ENCODE data around the gene STX11.
A peak's percentile ranks its signal among the peaks of the same experiment; 100 is the strongest.

The STX11 gene

DNA sequence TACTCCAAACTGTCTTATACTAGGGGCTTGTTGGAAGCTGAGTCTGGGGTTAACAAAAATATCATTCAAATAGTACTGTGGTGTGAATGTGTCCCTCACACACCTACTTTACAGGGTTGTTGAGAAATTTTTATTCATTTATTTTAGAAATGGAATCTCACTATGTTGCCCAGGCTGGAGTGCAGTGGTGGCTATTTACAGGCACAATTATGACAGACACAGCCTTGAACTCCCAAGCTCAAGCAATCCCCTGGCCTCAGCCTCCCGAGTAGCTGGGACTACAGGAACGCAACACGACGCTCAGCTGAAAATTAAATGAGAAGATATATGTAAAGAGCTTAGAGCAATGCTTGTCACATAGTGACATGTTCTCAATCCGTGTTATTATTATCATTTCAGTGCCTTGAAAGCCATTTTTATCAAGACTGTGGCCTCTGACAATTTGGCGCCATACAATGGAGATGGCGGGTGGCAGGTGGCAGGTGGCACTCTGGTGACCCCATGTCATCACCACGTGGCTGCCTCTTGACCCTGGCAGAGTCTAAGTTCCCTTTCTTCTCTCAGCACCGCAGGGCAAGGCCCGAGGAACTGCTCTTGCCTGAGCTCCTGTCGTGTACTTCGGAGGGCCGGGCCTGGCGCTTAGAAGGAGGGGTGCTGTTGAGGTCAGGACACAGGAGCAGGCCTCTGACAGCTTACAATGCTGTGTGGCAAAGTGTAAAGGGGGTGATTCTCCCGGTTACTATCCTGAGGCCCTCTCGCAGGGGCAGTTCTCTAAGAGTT lies 64.5 kb downstream of the STX11 start:
- no peak for DNase-seq (ENCODE audit: low spot score)

DNA sequence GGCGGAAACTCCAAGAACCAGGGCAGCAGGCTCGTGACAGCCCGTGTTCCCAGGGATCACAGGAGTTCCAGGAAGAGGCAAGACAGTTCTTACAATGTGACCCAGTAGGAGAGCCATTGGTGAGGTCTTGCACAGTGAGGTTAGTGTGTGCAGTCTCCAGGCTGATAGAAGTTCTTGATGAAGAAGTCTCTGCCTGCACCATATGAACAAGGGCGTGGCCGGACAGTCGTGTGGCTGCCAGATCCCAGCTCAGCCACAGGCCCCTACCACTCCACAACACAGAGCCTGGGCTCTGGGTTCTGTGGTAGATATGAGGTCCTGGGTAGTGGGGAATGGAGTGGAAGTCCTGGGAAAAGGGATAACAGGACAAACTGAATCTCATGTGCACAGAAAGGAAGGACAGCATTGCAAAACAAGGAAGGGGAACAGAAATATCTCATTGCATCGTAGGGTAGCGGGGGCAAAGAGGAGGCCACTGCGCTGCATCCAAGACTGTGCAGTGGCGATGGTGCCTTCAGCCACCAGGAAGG lies 65.2 kb downstream of the STX11 start:
- DNase-seq (ENCODE audit: low spot score), result peak; percentile 38

DNA sequence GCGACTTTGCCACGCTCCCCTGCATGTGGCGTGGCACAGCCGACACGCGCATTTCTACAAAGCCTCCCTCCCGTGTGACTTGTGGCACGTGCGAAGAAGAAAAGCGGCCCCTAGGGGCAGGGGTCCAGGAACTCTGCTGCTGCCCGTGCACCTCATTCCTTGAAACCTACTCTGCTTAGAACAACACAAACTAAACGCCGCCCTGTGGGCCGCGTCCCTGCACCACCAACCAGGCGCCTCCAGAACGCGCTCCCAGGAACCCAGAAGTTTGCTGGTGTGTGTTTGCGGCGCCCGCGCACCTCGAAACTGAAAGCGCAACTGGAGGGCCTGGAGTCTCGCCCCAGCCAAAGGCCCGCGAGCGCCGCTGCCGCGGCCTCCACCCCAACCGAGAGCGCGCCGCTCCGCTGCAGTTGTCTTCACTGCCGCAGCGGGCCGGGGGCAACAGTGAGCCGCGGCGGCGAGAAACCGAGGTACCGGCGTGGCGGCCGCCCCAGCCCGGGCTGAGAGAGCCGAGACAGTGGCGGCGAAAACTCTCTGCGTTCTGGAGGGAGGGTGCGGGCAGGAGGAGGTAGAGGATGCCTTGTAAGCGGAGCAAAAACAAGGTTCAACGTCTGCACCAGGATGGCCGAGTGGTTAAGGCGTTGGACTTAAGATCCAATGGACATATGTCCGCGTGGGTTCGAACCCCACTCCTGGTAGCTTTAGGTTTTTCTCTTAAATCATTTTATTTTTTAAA lies 65.8 kb downstream of the STX11 start:
- peak; percentile 92 for DNase-seq (ENCODE audit: low spot score)

DNA sequence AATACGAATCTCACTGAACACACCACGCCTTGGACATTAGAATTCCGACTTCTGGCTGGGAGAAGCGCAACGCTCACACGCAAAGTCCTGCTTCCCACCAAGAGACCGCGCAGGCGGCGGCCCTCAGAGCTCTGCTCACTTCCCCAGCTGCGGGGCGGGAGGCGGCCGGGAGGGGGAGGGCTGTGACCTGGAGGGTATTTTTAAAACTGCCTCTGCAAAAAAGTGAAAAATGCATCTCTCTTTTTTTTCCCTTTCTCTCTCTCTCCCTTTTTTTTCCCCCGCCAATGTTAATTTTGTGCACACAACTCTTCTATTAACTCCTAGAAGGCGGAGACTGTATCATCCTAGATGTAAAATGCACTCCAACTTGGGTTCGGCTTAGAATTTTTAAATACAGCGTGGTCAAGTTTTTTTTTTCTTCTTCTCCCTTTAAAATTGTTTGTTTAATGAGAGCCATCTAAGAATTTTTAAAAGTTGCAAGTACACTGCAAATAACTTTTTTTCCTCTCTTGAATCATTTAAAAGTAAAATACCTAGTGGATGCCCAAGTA lies 66.4 kb downstream of the STX11 start:
- no peak for DNase-seq (ENCODE audit: low spot score)

DNA sequence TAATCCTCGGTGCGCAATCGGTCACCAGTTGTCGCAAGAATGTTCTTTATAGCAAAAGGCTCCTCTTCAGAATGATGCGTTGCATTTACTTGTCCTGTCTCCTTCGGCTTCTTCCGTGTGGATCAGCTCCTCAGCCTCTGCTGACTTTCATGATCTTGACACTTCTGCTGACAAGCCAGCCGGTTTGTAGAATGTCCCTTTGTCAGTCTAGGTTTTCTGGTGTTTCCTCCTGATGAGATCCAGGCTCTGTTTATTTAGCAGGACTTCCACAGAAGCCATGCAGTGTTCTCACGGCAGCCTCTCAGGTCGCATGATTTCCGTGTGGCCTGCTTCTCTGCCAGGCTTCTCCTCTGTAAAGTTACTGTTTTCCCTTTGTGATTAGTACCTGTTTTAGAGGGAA lies 66.9 kb downstream of the STX11 start:
- peak; percentile 16 for DNase-seq (ENCODE audit: low spot score)

DNA sequence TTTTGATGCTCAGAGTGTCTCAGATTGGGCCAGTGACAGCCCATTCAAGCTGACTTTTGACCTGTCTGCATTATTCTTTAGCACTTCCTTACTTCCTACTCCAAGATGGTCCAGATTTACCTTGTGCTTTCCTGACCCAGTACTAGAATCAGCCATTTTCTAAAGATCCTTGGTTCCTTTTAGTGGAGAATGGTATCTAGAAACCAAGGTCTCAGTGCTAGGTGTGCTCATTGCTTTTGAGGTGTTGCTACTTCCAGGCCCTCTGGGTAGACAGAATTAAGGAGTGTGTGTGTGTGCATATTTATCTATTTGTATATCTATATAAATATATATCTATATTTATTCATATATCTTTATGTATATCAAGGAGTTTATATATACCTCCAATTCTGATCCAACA lies 67.5 kb downstream of the STX11 start:
- DNase-seq (ENCODE audit: low spot score), result no peak

DNA sequence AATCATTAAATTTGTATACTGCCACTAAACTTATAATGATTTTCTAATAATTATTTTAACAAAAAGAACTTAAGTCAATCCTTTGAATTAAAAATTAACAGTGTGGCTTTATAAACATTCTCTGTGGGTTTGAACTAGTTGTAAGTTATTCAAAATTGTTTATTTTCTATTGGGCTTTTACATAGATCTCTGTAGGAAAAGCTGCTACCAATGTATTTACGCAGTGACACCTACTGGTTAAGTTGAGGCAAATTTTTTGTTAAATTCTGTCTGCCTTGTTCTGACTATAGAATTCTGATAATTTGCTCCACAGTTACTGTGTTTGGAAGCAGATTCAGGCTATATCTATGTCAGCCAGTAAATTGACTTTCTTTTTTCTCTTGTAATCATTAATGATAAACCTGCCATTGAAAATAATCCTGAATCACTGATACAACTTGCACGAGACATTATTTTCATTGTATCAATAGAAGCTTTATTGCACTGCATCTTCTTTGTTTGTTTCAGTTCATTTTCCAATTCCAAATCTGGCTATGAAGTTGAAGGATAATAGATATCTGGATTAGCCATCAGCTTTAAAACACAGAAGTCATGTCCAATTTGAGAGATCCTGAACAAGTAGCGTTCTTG lies 68.9 kb downstream of the STX11 start:
- peak; percentile 37 for DNase-seq (ENCODE audit: low spot score)

DNA sequence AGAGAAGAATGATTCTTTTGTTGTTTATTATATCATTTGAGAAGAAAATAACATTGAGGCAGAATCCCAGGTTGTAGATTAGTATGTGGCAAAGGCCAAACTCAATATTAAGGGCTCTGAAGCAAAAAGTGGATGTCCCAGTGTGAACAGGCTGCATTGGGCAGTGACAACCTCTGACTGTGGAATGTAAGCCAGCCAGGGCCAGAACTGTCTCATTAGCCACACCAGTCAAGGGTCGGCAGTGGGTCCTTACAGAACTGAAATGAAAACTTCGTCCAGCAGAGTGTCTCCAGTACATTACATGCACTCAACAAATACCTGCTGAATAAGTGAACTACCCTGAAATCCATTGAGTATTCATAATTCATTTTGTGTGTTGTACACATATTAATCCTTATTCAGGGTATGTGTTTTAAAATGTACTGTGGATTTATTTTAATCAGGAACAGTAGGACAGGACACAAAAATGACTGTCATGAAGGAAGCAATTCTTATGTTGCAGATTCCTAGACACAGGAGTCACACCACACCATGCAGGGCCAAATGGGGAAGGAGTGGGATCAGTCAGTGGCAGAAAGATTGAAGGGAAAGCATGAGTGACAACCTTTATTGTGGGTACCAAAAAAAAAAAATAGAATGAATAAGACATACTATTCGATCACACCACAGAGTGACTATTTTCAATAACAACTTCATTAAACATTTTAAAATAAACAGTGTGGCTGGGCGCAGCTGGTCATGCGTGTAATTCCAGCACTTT lies 69.9 kb downstream of the STX11 start:
- DNase-seq (ENCODE audit: low spot score), result no peak

DNA sequence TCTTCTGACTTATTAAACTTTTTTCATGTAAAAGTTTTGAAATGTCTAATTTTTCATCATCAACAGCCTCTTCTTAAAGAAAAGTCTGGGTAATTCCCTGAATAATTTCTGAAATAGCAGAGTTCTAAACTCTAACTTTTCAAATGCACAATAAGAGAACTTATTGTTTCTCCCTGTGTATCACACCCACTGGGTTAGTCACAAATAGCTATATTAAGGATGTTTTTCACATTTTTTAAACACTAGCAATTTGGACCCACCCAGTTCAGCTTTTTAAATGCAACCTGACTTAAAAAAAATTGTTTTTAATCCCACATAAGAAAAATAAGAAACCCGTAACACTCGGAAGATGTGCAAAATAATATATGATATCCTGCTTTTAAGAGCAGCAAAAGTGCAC lies 73.4 kb downstream of the STX11 start:
- peak; percentile 24 for DNase-seq (ENCODE audit: low spot score)

DNA sequence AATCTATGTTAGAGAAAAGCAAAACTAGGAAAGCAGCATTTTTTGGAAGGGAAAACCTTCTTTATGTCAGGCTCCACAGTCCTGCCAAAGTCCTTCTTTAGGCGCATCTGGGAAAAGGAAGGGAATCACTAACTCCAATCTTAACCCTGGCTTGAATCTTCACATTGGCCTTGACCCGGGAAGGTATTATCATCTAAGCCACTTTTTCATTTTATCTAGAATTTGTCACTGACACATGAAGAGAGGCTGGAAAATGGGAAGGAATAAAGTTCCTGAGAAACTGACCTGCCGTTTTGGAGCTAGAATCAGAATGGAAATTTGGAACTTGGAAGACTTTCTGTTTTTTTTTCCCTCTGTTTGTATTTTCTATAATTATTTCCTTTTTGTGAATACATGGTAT lies 81.4 kb downstream of the STX11 start:
- DNase-seq (ENCODE audit: low spot score), result no peak

DNA sequence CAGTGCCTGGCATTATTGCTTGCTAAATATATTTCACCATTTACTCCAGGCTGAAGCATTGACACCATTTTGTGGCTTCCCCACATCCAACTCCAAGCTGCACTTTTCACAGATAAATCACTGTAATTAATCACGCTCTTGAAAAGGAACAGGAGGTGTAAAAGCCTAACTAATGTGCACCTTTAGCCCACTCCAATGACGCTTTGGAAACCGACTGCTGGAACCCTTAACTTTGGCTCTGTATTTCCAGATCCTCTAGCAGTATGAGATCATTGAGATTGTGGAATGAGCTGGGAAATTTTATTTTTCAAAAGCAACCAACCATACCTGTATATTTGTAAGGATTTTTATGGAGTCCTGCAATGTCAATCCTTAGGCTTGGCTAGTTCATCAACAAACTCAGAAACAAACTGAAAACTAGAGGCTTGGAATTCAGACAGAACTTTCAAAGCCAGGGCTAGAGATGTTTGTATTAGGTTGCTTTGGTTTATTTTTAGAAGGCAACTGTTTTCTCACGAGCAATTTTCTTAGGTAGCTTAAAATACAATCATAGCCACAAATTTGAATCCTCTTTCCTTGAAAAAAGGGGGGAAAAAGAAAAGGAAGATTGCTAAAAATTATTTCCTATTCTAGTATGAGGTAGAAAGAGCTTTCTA lies 82.0 kb downstream of the STX11 start:
- no peak for DNase-seq (ENCODE audit: low spot score)

DNA sequence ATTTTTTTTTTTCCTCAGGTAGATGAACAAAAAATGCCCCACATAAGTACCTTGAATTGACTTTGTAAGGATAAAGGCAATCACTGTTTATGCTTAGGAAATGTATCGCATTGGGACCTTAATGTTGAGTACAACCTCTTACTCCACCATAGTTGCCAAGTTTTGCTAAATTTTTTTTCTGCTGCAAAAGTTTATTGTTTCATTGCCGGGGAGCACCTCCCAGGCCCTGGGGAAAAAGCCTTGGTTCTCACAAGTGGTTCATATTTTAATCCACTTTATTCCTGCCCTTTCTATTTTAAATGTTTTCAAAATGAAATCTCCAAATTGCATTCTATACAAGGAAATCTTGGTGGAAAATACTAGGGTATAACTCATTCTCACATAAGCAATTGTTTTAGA lies 82.5 kb downstream of the STX11 start:
- no peak for DNase-seq (ENCODE audit: low spot score)

DNA sequence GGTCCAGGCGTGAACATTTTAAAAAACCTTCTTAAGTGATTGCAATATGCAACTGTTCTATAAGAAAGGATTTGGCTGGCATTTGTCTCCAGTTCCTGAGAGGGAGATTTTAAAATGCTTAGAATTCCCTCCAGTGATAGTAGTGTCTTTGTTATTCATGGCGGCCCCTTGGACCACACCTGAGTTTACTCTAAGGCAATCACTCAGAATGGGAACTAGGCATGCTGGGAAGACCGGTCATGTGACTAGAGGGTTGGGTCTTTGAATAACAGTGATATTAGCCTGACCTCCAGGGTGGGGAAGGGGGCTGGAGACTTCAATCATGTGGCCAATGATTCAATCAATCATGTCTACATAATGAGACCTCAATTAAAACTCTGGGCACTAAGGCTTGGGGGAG lies 84.1 kb downstream of the STX11 start:
- no peak for DNase-seq (ENCODE audit: low spot score)

DNA sequence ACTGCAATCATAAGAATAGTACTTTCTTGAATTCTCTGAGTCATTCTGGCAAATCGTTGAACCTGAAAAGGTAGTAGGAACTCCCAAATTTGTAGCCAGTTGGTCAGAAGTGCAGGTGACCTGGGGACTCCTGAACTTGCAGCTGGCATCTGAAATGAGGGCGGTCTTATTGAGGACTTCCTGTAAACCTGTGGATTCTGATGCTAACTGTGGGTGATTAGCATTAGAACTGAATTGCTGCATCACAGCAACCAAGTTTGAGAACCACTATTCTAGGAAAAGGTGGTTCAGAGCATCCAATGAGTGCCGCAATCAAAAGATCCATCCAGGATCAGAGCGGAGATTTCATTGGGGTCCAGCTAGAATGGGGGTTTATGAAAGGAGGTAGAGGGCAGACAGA lies 84.6 kb downstream of the STX11 start:
- DNase-seq (ENCODE audit: low spot score), result no peak

Measured in AG08395 (cell line).